Omental fat pad (tissue), 4 donors: Measurements from ENCODE around the gene DRAP1. TPM values are rescaled to one million over a fixed set of nuclear protein-coding genes. Genes with fewer than 3 reads are reported as not detected.

Experiments used
- ATAC-seq: fragments of 150-250 bp; one replicate; pipeline ENCODE4 v1.9.1; 2016; ENCODE audit warnings: mild to moderate bottlenecking, moderate library complexity; ENCODE audit not compliant: low FRiP score
- DNase-seq: peaks from one replicate; pipeline ENCODE4 v3.0.0-alpha.2; 2019; ENCODE audit warnings: low spot score
- CTCF ChIP-seq, 3 donors: fragments of 450-650 bp; IDR thresholded peaks; one replicate each; pipeline ENCODE4 v1.5.1; 2016 to 2017; ENCODE audit warnings: antibody characterized with exemption in 3 of 3, mild to moderate bottlenecking in 3 of 3, moderate library complexity in 2 of 3
- total RNA-seq, 4 donors: library from RNA; depleted of rRNA; stranded (reverse); fragments of >200 nt; gene quantifications; one replicate each; pipeline ENCODE4 v1.1.0, GENCODE V29; 2016

The DRAP1 gene
- total RNA-seq, 4 donors from 2014 or later, result 53.0 to 88.6 (median 72.5) TPM

DNA sequence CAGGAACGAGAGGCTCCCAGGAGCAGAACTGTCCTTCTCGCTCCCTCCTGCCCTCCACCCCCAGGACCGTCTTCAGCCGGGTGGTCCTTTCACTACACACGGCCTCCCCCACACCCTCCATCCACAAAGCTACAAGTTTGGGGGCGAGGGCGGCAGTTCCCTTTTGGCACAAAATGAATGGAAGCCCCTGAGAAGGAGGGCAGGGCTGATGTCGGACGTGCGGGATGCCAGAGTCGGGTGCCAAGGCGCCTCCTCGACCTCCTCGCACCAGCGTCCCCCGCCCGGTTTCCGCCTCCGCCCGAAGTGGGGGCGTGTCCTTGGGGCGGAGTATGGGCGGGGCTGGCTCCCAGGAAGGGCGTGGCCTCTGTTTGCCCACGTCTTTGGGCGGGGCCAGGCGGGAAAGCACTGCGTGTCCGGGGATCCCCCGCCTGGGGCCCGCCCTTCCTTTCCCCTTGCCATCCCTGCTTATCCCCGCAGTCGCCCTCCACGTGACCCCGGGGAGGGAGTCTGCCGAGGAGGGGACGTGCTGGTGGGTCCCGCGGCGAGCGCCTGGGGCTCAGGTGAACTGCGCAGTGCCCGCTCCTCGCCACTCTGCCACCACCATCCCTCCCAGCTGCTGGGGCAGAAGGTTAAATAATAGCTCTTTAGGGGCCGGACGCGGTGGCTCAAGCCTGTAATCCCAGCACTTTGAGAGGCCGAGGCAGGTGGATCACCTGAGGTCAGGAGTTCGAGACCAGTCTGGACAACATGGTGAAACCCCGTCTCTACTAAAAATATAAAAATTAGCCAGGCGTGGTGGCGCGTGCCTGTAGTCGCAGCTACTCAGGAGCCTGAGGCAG lies 45.7 kb upstream of the DRAP1 start:
- ATAC-seq, result peak; percentile 87
- peak; percentile 91 for DNase-seq
- no peak for TF ChIP-seq CTCF (IDR thresholded peaks at IDR 0.05)

DNA sequence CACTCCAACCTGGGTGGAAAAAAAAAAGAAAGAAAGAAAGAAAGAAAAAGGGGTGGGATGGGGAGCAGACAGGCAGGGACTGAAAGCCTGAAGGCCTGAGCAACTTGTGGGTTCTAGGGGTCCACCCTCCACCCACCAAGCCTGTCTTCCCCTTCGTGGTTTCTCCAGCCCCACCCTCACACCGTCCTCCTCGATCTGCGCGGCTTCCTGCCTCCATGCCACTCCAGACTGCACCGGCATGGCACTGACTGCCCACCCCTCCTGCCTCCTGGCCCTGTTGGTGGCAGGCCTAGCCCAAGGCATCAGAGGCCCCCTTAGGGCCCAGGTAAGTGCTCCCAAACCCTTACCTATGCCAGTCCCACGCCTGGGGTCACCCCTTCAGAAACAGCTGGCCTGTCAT lies 39.6 kb upstream of the DRAP1 start, which contains the start of gene CTSW:
Gene CTSW, plus strand, starts transcription at position 221 of the 400 bp plus-strand sequence. Its CDS starts 18 bp downstream, at position 239.
- no peak for DNase-seq
- ATAC-seq, result no peak
- TF ChIP-seq CTCF (IDR thresholded peaks at IDR 0.05), result no peak

DNA sequence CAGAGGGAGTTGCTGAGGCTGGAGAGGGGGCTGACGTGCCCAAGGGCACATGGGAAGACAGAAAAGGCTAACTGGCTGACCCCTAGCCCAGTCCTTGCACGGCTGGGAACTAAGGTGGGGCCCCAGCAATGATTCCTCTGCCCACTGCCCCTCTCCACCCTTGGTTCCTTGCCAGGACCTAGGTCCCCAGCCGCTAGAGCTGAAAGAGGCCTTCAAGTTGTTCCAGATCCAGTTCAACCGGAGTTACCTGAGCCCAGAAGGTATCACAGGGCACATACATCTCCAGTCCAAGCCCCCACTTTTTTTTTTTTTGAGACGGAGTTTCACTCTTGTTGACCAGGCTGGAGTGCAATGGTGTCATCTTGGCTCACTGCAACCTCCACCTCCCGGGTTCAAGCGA lies 39.2 kb upstream of the DRAP1 start:
- TF ChIP-seq CTCF (IDR thresholded peaks at IDR 0.05), result no peak
- ATAC-seq, result no peak
- DNase-seq, result no peak

DNA sequence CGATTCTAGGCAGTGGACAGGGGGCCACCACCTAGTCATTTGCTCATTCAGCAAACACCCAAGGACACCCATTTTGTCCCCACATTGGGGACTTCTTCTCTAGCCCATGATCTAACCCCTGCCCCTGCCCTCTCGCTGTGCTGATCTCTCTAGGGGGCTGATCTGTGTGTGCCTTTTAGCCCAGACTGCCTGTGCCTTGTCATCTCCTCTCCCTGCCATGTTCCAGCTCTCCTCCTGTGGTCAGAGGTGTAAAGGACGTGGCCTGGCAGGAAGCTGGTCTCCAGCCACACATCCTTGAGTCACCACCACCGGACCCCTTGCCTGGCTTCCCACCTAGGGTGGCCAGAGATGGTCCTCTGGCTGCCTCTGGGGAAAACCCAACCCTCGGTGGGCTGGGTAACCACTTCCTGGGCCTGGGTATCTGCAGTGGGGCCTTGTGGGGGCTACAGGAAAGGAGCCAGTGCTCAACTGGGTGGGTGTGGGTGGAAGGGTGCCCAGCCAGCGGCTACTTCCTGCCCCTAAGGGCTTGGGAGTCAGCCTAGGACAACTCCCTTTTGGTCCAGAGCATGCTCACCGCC lies 38.3 kb upstream of the DRAP1 start:
- ATAC-seq (no peak), DNase-seq (no peak)
- no peak for TF ChIP-seq CTCF (IDR thresholded peaks at IDR 0.05)

GRCh38 chr11:65882120-65883057 lies 36.8 kb upstream of the DRAP1 start:
- no peak for TF ChIP-seq CTCF (IDR thresholded peaks at IDR 0.05)
- no peak for DNase-seq
- no peak for ATAC-seq

- ATAC-seq, result no peak
- no peak for DNase-seq
- no peak for TF ChIP-seq CTCF (IDR thresholded peaks at IDR 0.05)
These were observed 36.0 kb upstream of the DRAP1 start for GRCh38 chr11:65883058-65883761.
